SIG-M5 treated with dmso at 0.1 percent for 504 hours (cell line): Measurements from ENCODE around the gene FBL.
A peak's percentile ranks its signal among the peaks of the same experiment; 100 is the strongest.
"Not testable (repeated sequence)": the region's sequence is repeated elsewhere in the genome, so short reads cannot be mapped to it uniquely, and the experiment has no call there.

Experiments used
- DNase-seq: peaks from one replicate; lab custom pipeline; 2025; ENCODE audit not compliant: unreplicated experiment; lab: John Stamatoyannopoulos, UW

The FBL gene

GRCh38 chr19:39825531-39826076 is 20.6 kb downstream of the FBL start:
- DNase-seq: no peak

GRCh38 chr19:39825093-39825463 is 21.1 kb downstream of the FBL start:
- DNase-seq: no peak

- DNase-seq: peak; percentile 61
These were observed 21.8 kb downstream of the FBL start for GRCh38 chr19:39824143-39825092.

- DNase-seq: no peak
These were observed 22.5 kb downstream of the FBL start for GRCh38 chr19:39823686-39824085.

- DNase-seq: no peak
These were observed 25.5 kb downstream of the FBL start for GRCh38 chr19:39820696-39821095.

GRCh38 chr19:39819786-39820185 is 26.4 kb downstream of the FBL start:
- no peak for DNase-seq

GRCh38 chr19:39818626-39819097 is 27.5 kb downstream of the FBL start:
- DNase-seq: peak; percentile 20

GRCh38 chr19:39817888-39818561 is 28.2 kb downstream of the FBL start:
- no peak for DNase-seq

- no peak for DNase-seq
These were observed 29.7 kb downstream of the FBL start for GRCh38 chr19:39816287-39817048.

GRCh38 chr19:39814595-39814994 is 31.6 kb downstream of the FBL start:
- no peak for DNase-seq

- DNase-seq: not testable (repeated sequence)
These were observed 32.1 kb downstream of the FBL start for GRCh38 chr19:39814111-39814510.

GRCh38 chr19:39813264-39813993 is 32.8 kb downstream of the FBL start:
- no peak for DNase-seq

GRCh38 chr19:39811064-39811463 is 35.1 kb downstream of the FBL start:
- DNase-seq: no peak

- no peak for DNase-seq
These were observed 35.8 kb downstream of the FBL start for GRCh38 chr19:39810424-39810823.

GRCh38 chr19:39809368-39809767 is 36.8 kb downstream of the FBL start:
- DNase-seq: no peak

GRCh38 chr19:39808688-39809087 is 37.5 kb downstream of the FBL start:
- DNase-seq: not testable (repeated sequence)

GRCh38 chr19:39807846-39808364 is 38.3 kb downstream of the FBL start:
- DNase-seq: no peak

GRCh38 chr19:39805104-39805503 is 41.1 kb downstream of the FBL start:
- DNase-seq: no peak

GRCh38 chr19:39802958-39803357 is 43.2 kb downstream of the FBL start:
- no peak for DNase-seq

- no peak for DNase-seq
These were observed 49.1 kb downstream of the FBL start for GRCh38 chr19:39797083-39797482.
